ENCODE results near the gene NOTCH1. TPM values are rescaled to one million over a fixed set of nuclear protein-coding genes. Genes with fewer than 3 reads are reported as not detected.

NOTCH1 gene
- total RNA-seq, 3 donors from 2014 or later (not counting 1 experiment from before 2014, with no cell fraction given), result 126 to 228 (median 192) TPM

DNA sequence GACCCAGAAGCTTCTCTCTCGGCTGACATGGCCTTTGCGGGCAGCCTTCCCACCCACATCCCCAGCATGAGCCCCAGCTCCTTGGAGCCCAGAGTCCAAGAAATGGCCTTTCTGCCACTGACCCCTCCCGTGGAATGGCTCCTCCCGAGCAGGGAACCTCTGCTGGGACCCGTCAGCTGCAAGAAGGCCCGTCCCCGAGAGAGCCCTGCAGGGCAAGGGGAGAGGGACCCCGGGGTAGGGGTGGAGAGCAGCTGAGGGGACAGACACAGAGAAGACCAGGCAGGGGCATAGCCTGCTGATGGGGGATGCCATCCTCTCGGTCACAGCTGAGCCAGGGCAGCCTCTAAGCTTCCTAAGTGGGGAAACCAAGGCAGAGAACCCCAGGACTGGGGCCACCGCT, 11.2 kb upstream of the NOTCH1 start:
- ATAC-seq (no peak), DNase-seq (no peak)
- Histone ChIP-seq H3K27ac (ENCODE audit: low read length) (no peak overlapping the region), H3K9me3 (ENCODE audit: control insufficient read depth, insufficient read depth, low read length) (peaks cover 6% of the 10 kb centered on the region), H3K4me3 (ENCODE audit: low read length) (no peak overlapping the region), H3K36me3 (ENCODE audit: control insufficient read depth, insufficient read depth, low read length) (no peaks in the 10 kb centered on the region), H3K4me1 (ENCODE audit: control insufficient read depth, insufficient read depth, low read length) (peaks cover 35% of the 10 kb centered on the region), H3K27me3 (ENCODE audit: control insufficient read depth, insufficient read depth, low read length) (no peaks in the 10 kb centered on the region)
- Mint-ChIP-seq H3K4me1 (peaks cover 8 to 10% of the 10 kb centered on the region in 2 donors), H3K36me3 (no peaks in the 10 kb centered on the region), H3K27ac (no peak overlapping the region), H3K9me3 (no peaks in the 10 kb centered on the region), H3K27me3 (ENCODE audit: low read depth in 2 of 2) (no peaks in the 10 kb centered on the region), H3K4me3 (no peak overlapping the region)
- 78% methylated on average over 10 of the region's 10 CpGs for WGBS (ENCODE audit: insufficient coverage)
- intact Hi-C loops (cut with micrococcal nuclease), result no loop called here
- TF ChIP-seq CTCF (IDR thresholded peaks at IDR 0.05), result no peak

DNA sequence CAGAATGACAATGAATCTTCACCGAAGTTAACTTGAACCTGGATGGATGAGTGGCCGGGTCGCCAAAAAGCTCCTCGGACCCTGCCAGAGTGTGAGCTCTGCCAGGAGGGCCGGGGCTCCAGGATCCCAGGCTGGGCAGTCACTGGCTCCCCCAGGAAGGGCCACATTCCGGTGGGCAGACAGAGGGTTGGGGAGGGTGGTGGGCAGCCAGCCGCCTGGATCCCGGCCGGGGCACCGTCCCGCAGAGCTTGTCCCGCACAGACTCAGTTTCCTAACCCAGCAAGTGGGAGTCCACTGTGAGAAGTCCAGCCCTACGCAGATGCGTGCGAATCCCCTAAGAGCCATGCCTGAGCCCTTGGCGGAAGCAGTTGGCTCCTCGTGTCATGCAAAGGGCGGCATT, 10.3 kb upstream of the NOTCH1 start:
- H3K27ac ChIP-seq (ENCODE audit: low read length), result no peak overlapping the region
- ATAC-seq, result no peak
- peaks cover 41% of the 10 kb centered on the region for H3K4me1 ChIP-seq (ENCODE audit: control insufficient read depth, insufficient read depth, low read length)
- no peaks in the 10 kb centered on the region for H3K9me3 Mint-ChIP-seq
- H3K27me3 ChIP-seq (ENCODE audit: control insufficient read depth, insufficient read depth, low read length), result no peaks in the 10 kb centered on the region
- H3K36me3 ChIP-seq (ENCODE audit: control insufficient read depth, insufficient read depth, low read length), result no peaks in the 10 kb centered on the region
- no peak overlapping the region for H3K27ac Mint-ChIP-seq
- peaks cover 6% of the 10 kb centered on the region for H3K9me3 ChIP-seq (ENCODE audit: control insufficient read depth, insufficient read depth, low read length)
- WGBS (ENCODE audit: insufficient coverage), result 91% methylated on average over 18 of the region's 18 CpGs
- no peak for TF ChIP-seq CTCF (IDR thresholded peaks at IDR 0.05)
- H3K27me3 Mint-ChIP-seq (ENCODE audit: low read depth in 2 of 2), result peaks cover 0 to 4% of the 10 kb centered on the region in 2 donors
- H3K4me3 ChIP-seq (ENCODE audit: low read length), result no peak overlapping the region
- peaks cover 8 to 15% of the 10 kb centered on the region in 2 donors for H3K4me1 Mint-ChIP-seq
- H3K36me3 Mint-ChIP-seq, result no peaks in the 10 kb centered on the region
- DNase-seq, result no peak
- intact Hi-C loops (cut with micrococcal nuclease), result no loop called here
- H3K4me3 Mint-ChIP-seq, result no peak overlapping the region

- DNase-seq (no peak), ATAC-seq (no peak)
- peaks cover 54% of the 10 kb centered on the region for H3K4me1 ChIP-seq (ENCODE audit: control insufficient read depth, insufficient read depth, low read length)
- no peak overlapping the region for H3K27ac ChIP-seq (ENCODE audit: low read length)
- Mint-ChIP-seq H3K36me3 (no peaks in the 10 kb centered on the region), H3K4me1 (peaks cover 8 to 15% of the 10 kb centered on the region in 2 donors), H3K27ac (no peak overlapping the region), H3K4me3 (no peak overlapping the region), H3K27me3 (ENCODE audit: low read depth in 2 of 2) (peaks cover 0 to 4% of the 10 kb centered on the region in 2 donors), H3K9me3 (no peaks in the 10 kb centered on the region)
- H3K27me3 ChIP-seq (ENCODE audit: control insufficient read depth, insufficient read depth, low read length), result no peaks in the 10 kb centered on the region
- H3K9me3 ChIP-seq (ENCODE audit: control insufficient read depth, insufficient read depth, low read length), result peaks cover 6% of the 10 kb centered on the region
- H3K36me3 ChIP-seq (ENCODE audit: control insufficient read depth, insufficient read depth, low read length), result no peaks in the 10 kb centered on the region
- intact Hi-C loops (cut with micrococcal nuclease), result no loop called here
- H3K4me3 ChIP-seq (ENCODE audit: low read length), result no peak overlapping the region
- WGBS (ENCODE audit: insufficient coverage), result 90% methylated on average over 19 of the region's 19 CpGs
- no peak for TF ChIP-seq CTCF (IDR thresholded peaks at IDR 0.05)
Measured at GRCh38 chr9:136554870-136555269, 9.0 kb upstream of the NOTCH1 start.

DNA sequence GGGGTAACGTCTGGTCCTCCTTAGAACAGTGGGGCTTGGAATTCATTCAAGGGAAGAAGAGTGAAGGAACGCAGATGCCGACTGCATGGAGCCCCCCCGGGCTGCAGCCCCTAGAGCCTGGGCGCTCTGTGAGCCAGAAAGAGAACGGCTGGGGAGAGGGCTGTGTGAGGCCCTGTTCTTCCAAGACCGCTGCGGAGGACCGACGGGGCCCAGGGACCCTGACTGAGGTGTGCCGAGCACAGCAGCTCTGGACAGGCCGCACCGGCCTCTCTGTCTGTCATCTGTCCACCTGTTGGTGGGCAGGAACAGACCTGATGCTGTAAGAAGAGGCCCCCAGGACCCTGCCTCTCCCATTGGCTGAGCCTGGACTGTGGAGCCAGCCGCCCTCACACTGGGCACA, 7.7 kb upstream of the NOTCH1 start:
- intact Hi-C loops (cut with micrococcal nuclease), result no loop called here
- H3K27ac Mint-ChIP-seq, result no peak overlapping the region

More for the DNA sequence above, 7.7 kb upstream of the NOTCH1 start:
- Histone ChIP-seq H3K4me3 (ENCODE audit: low read length) (no peak overlapping the region), H3K4me1 (ENCODE audit: control insufficient read depth, insufficient read depth, low read length) (peaks cover 45% of the 10 kb centered on the region), H3K27ac (ENCODE audit: low read length) (no peak overlapping the region), H3K9me3 (ENCODE audit: control insufficient read depth, insufficient read depth, low read length) (no peaks in the 10 kb centered on the region), H3K36me3 (ENCODE audit: control insufficient read depth, insufficient read depth, low read length) (no peaks in the 10 kb centered on the region), H3K27me3 (ENCODE audit: control insufficient read depth, insufficient read depth, low read length) (no peaks in the 10 kb centered on the region)
- Mint-ChIP-seq H3K4me3 (no peak overlapping the region), H3K27me3 (ENCODE audit: low read depth in 2 of 2) (peaks cover 0 to 4% of the 10 kb centered on the region in 2 donors), H3K9me3 (no peaks in the 10 kb centered on the region), H3K36me3 (no peaks in the 10 kb centered on the region), H3K4me1 (peaks cover 4 to 11% of the 10 kb centered on the region in 2 donors)
- no peak for TF ChIP-seq CTCF (IDR thresholded peaks at IDR 0.05)
- WGBS (ENCODE audit: insufficient coverage), result 95% methylated on average over 14 of the region's 14 CpGs
- ATAC-seq, result no peak
- no peak for DNase-seq
